Measurements from ENCODE around the gene PTPRD.
"Not testable (repeated sequence)": the region's sequence is repeated elsewhere in the genome, so short reads cannot be mapped to it uniquely, and the experiment has no call there.

Gene PTPRD

GRCh38 chr9:8713149-8713810 lies 1899.5 kb downstream of the PTPRD start:
- no peak overlapping the region for H3K4me3 ChIP-seq
- no peak overlapping the region for H3K27ac ChIP-seq

- Histone ChIP-seq H3K4me3 (no peak overlapping the region), H3K27ac (no peak overlapping the region)
Measured at GRCh38 chr9:8709731-8710130, 1903.1 kb downstream of the PTPRD start.

GRCh38 chr9:8708728-8709127 lies 1904.1 kb downstream of the PTPRD start:
- Histone ChIP-seq H3K27ac (no peak overlapping the region), H3K4me3 (no peak overlapping the region)

GRCh38 chr9:8706998-8707397 lies 1905.8 kb downstream of the PTPRD start:
- Histone ChIP-seq H3K4me3 (no peak overlapping the region), H3K27ac (no peak overlapping the region)

- H3K4me3 ChIP-seq = no peak overlapping the region
- H3K27ac ChIP-seq = no peak overlapping the region
Measured at GRCh38 chr9:8706531-8706930, 1906.3 kb downstream of the PTPRD start.

GRCh38 chr9:8705861-8706260 lies 1906.9 kb downstream of the PTPRD start:
- H3K27ac ChIP-seq = no peak overlapping the region
- no peak overlapping the region for H3K4me3 ChIP-seq

- H3K4me3 ChIP-seq = no peak overlapping the region
- no peak overlapping the region for H3K27ac ChIP-seq
Measured at GRCh38 chr9:8703904-8704303, 1908.9 kb downstream of the PTPRD start.

GRCh38 chr9:8701904-8702303 lies 1910.9 kb downstream of the PTPRD start:
- H3K27ac ChIP-seq = no peak overlapping the region
- H3K4me3 ChIP-seq = no peak overlapping the region

GRCh38 chr9:8697565-8697964 lies 1915.2 kb downstream of the PTPRD start:
- H3K4me3 ChIP-seq, H3K27ac ChIP-seq: not testable (repeated sequence)

- H3K27ac ChIP-seq = no peak overlapping the region
- H3K4me3 ChIP-seq = no peak overlapping the region
Measured at GRCh38 chr9:8696516-8696915, 1916.3 kb downstream of the PTPRD start.

GRCh38 chr9:8694983-8695588 lies 1917.7 kb downstream of the PTPRD start:
- H3K4me3 ChIP-seq = no peak overlapping the region
- no peak overlapping the region for H3K27ac ChIP-seq

GRCh38 chr9:8693464-8693863 lies 1919.3 kb downstream of the PTPRD start:
- H3K4me3 ChIP-seq = no peak overlapping the region
- H3K27ac ChIP-seq = no peak overlapping the region

- no peak overlapping the region for H3K27ac ChIP-seq
Measured at GRCh38 chr9:8686516-8686915, 1926.3 kb downstream of the PTPRD start.

GRCh38 chr9:8685825-8686224 lies 1927.0 kb downstream of the PTPRD start:
- H3K4me3 ChIP-seq = no peak overlapping the region
- H3K27ac ChIP-seq = no peak overlapping the region

More at GRCh38 chr9:8686516-8686915, 1926.3 kb downstream of the PTPRD start:
- H3K4me3 ChIP-seq = no peak overlapping the region

GRCh38 chr9:8684978-8685708 lies 1927.7 kb downstream of the PTPRD start:
- no peak overlapping the region for H3K4me3 ChIP-seq
- H3K27ac ChIP-seq = no peak overlapping the region

- Histone ChIP-seq H3K27ac (no peak overlapping the region), H3K4me3 (no peak overlapping the region)
Measured at GRCh38 chr9:8683496-8683895, 1929.3 kb downstream of the PTPRD start.

GRCh38 chr9:8680658-8681057 lies 1932.1 kb downstream of the PTPRD start:
- H3K4me3 ChIP-seq = no peak overlapping the region
- H3K27ac ChIP-seq = no peak overlapping the region

- Histone ChIP-seq H3K4me3 (no peak overlapping the region), H3K27ac (no peak overlapping the region)
Measured at GRCh38 chr9:8680157-8680556, 1932.6 kb downstream of the PTPRD start.

- no peak overlapping the region for H3K27ac ChIP-seq
- no peak overlapping the region for H3K4me3 ChIP-seq
Measured at GRCh38 chr9:8679371-8679822, 1933.4 kb downstream of the PTPRD start.

- Histone ChIP-seq H3K27ac (no peak overlapping the region), H3K4me3 (no peak overlapping the region)
Measured at GRCh38 chr9:8677741-8678140, 1935.1 kb downstream of the PTPRD start.

- Histone ChIP-seq H3K4me3 (no peak overlapping the region), H3K27ac (no peak overlapping the region)
Measured at GRCh38 chr9:8674536-8674935, 1938.3 kb downstream of the PTPRD start.

Data from skin epidermis (tissue), 12 donors.